Measurements from ENCODE around the gene C10orf120.

- no peak for TF ChIP-seq CTCF (conservative IDR thresholded peaks at IDR 0.05; ENCODE audit: low read depth, low read length)
- no peak for TF ChIP-seq EZH2 (IDR thresholded peaks at IDR 0.05; ENCODE audit: borderline replicate concordance, low read depth, low read length, poor library complexity, severe bottlenecking)
Measured at GRCh38 chr10:122673731-122674130, 25.9 kb downstream of the C10orf120 start.
